Mesenchymal stem cell (in vitro differentiated cells and primary cell): ENCODE results near the gene RCAN1.

Experiments used
- DNase-seq: peaks from one replicate; pipeline ENCODE4 v3.0.0-alpha.2; 2013
- H2AFZ ChIP-seq: one replicate; pipeline ENCODE4 v1.6.1; 2013; ENCODE audit warnings: low read depth, mild to moderate bottlenecking, control low read depth, inconsistent platforms, low read length, moderate library complexity
- H2AK5ac ChIP-seq: 2 replicates; pipeline ENCODE4 v1.6.1; 2013; ENCODE audit warnings: low read length, moderate library complexity, mild to moderate bottlenecking, inconsistent platforms; ENCODE audit not compliant: severe bottlenecking
- H2BK120ac ChIP-seq: one replicate; pipeline ENCODE4 v1.6.1; 2013; ENCODE audit warnings: low read depth, mild to moderate bottlenecking, inconsistent platforms, low read length, moderate library complexity
- H2BK12ac ChIP-seq, 2 experiments: one replicate each; pipeline ENCODE4 v1.6.1; 2013; ENCODE audit warnings: inconsistent platforms in 2 of 2, low read length in 2 of 2, mild to moderate bottlenecking in 2 of 2, moderate library complexity in 2 of 2, control low read depth in 1 of 2
- H2BK15ac ChIP-seq: one replicate; pipeline ENCODE4 v1.6.1; 2013; ENCODE audit warnings: mild to moderate bottlenecking, low read depth, inconsistent platforms; ENCODE audit not compliant: poor library complexity, severe bottlenecking
- H2BK5ac ChIP-seq: 2 replicates; pipeline ENCODE4 v1.6.1; 2013; ENCODE audit warnings: low read depth, mild to moderate bottlenecking, low read length, control low read depth, inconsistent platforms; ENCODE audit not compliant: poor library complexity, severe bottlenecking
- H3K14ac ChIP-seq, 2 experiments: one replicate each; pipeline ENCODE4 v1.6.1; 2013; ENCODE audit warnings: inconsistent platforms in 2 of 2, low read length in 2 of 2, control low read depth in 1 of 2, mild to moderate bottlenecking in 1 of 2, moderate library complexity in 1 of 2
- H3K18ac ChIP-seq, 2 experiments: one replicate each; pipeline ENCODE4 v1.6.1; 2013; ENCODE audit warnings: inconsistent platforms in 2 of 2, low read length in 2 of 2, control low read depth in 1 of 2, low read depth in 1 of 2, mild to moderate bottlenecking in 1 of 2
- H3K23ac ChIP-seq, 2 experiments: one replicate each; pipeline ENCODE4 v1.6.1; 2013; ENCODE audit warnings: inconsistent platforms in 2 of 2, low read length in 2 of 2, mild to moderate bottlenecking in 2 of 2, moderate library complexity in 2 of 2, control low read depth in 1 of 2
- H3K27ac ChIP-seq: 2 replicates; pipeline ENCODE4 v1.5.1; 2013; ENCODE audit warnings: mild to moderate bottlenecking, moderate library complexity, low read length, control low read depth, inconsistent platforms; ENCODE audit not compliant: poor library complexity, severe bottlenecking
- H3K27me3 ChIP-seq, 2 experiments: 2 replicates each; pipeline versions ENCODE4 v1.6.1 to v1.7.0; 2013; ENCODE audit warnings: low read length in 2 of 2, mild to moderate bottlenecking in 2 of 2, moderate library complexity in 2 of 2, control low read depth in 1 of 2, inconsistent platforms in 1 of 2; ENCODE audit not compliant: control insufficient read depth in 1 of 2, insufficient read depth in 1 of 2
- H3K36me3 ChIP-seq, 2 experiments: 2 replicates each; pipeline versions ENCODE4 v1.6.1 to v1.7.0; 2013; ENCODE audit warnings: low read length in 2 of 2, control low read depth in 1 of 2, inconsistent platforms in 1 of 2, low read depth in 1 of 2, mild to moderate bottlenecking in 1 of 2; ENCODE audit not compliant: insufficient read depth in 2 of 2, control insufficient read depth in 1 of 2
- H3K4ac ChIP-seq, 2 experiments: one replicate each; pipeline ENCODE4 v1.6.1; 2013; ENCODE audit warnings: inconsistent platforms in 2 of 2, low read length in 2 of 2, mild to moderate bottlenecking in 2 of 2, moderate library complexity in 2 of 2, control low read depth in 1 of 2, low read depth in 1 of 2
- H3K4me1 ChIP-seq: 2 replicates; pipeline ENCODE4 v1.6.1; 2013; ENCODE audit warnings: low read depth, low read length, control low read depth; ENCODE audit not compliant: control insufficient read depth, insufficient read depth
- H3K4me2 ChIP-seq: 2 replicates; pipeline ENCODE4 v1.6.1; 2013; ENCODE audit warnings: low read length, mild to moderate bottlenecking, inconsistent platforms; ENCODE audit not compliant: poor library complexity, severe bottlenecking
- H3K4me3 ChIP-seq, 2 experiments: 2 replicates each; pipeline versions ENCODE4 v1.5.1 to v1.7.0; 2013; ENCODE audit warnings: low read length in 2 of 2, mild to moderate bottlenecking in 2 of 2, control low read depth in 1 of 2, low read depth in 1 of 2; ENCODE audit not compliant: insufficient read depth in 1 of 2
- H3K79me1 ChIP-seq: replicated peaks from 2 replicates; pipeline ENCODE4 v1.6.1; 2013; ENCODE audit warnings: mild to moderate bottlenecking, control low read depth, low read length, inconsistent platforms; ENCODE audit not compliant: poor library complexity, severe bottlenecking
- H3K9ac ChIP-seq: 2 replicates; pipeline ENCODE4 v1.7.0; 2013; ENCODE audit warnings: mild to moderate bottlenecking, low read length, moderate library complexity
- H3K9me3 ChIP-seq: 2 replicates; pipeline ENCODE4 v1.7.0; 2013; ENCODE audit warnings: mild to moderate bottlenecking, low read length; ENCODE audit not compliant: control insufficient read depth
- H4K8ac ChIP-seq: one replicate; pipeline ENCODE4 v1.6.1; 2013; ENCODE audit warnings: inconsistent platforms, mild to moderate bottlenecking, low read length, moderate library complexity
- H4K91ac ChIP-seq: one replicate; pipeline ENCODE4 v1.6.1; 2013; ENCODE audit warnings: mild to moderate bottlenecking, low read length, inconsistent platforms
- WGBS: methylation state at CpG from one replicate; pipeline ENCODE4 v1.1.7; 2013; ENCODE audit warnings: mixed read lengths; 5-methylcytosine and 5-hydroxymethylcytosine counted together

Gene RCAN1

DNA sequence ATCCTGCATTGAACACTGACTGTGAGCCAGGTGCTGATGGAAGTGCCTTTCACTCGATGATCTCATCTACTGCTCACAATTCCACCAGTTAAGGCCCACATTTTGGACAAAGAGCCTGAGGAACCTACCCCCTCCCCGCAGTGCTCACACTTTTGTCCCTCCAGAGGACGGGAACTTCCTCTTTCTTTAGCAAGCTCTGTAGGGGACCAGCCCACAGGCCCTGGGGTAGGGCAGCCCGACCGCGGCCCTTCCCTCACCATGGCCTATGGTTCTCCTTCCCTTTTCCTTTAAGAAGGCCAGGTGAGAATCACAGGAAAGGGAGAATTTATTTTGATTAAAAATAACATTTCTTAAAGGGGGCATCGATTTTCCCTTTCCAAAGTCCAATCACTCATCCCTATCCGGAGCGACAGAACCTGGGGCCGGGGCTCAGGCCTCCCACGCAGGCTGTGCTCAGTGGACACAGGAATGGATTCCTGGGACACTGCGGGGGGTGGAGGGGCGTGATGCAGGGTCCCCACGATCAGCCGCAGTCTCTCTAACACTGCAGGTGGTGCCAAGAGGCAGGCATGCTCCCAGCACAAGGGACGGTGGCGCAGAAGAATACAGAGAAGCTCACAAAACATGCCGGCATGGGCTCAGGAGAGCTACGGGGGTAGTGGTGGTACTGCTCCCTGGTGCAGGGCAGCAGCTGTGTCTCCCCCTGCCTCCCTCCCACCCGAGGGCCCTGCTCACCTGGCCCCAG is 94.0 kb downstream of the RCAN1 start:
- H4K8ac ChIP-seq, result no peak overlapping the region
- no peak overlapping the region for H4K91ac ChIP-seq
- no peaks in the 10 kb centered on the region for H3K27me3 ChIP-seq
- no peak overlapping the region for H3K9ac ChIP-seq
- WGBS, result 93% methylated on average over 17 of the region's 20 CpGs
- no peak overlapping the region for H2BK120ac ChIP-seq
- H2BK12ac ChIP-seq, result no peak overlapping the region
- no peaks in the 10 kb centered on the region for H3K9me3 ChIP-seq
- H3K36me3 ChIP-seq, result peaks cover 53 to 71% of the 10 kb centered on the region in 2 experiments
- H3K4me2 ChIP-seq, result no peak overlapping the region
- H3K23ac ChIP-seq, result no peak overlapping the region
- H2BK15ac ChIP-seq, result no peak overlapping the region
- H3K27ac ChIP-seq, result peak overlapping the region; percentile 20
- H2AFZ ChIP-seq, result no peak overlapping the region
- H2AK5ac ChIP-seq, result peak overlapping the region; percentile 15
- H3K14ac ChIP-seq, result no peak overlapping the region
- no peak overlapping the region for H3K18ac ChIP-seq
- H3K4me1 ChIP-seq, result peaks cover 37% of the 10 kb centered on the region
- no peak overlapping the region for H3K4ac ChIP-seq
- no peak overlapping the region for H3K4me3 ChIP-seq
- DNase-seq, result no peak
- peaks cover 10% of the 10 kb centered on the region for H3K79me1 ChIP-seq
- H2BK5ac ChIP-seq, result no peak overlapping the region

DNA sequence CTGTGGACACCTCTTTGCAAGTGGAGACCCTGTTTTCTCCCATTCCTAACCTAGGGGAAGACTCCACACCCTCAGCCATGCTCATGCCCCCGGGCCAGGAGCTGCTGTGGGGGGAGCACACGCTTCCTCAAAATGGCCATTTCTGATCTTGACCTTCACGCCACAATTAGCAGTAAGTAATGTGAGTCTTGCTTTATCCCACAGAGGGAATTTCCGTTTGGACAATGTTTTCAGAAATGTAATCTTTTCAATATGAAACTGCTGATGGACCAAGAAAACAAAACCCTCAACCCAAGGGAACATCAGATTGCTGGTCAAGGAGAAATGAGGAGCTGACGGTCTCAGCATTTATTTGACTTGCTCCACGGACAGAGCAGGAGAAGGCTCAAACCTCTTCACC is 94.6 kb downstream of the RCAN1 start:
- Histone ChIP-seq H3K9ac (no peak overlapping the region), H2BK120ac (no peak overlapping the region), H2BK15ac (no peak overlapping the region), H3K9me3 (no peaks in the 10 kb centered on the region), H3K18ac (no peak overlapping the region), H2BK5ac (no peak overlapping the region), H3K36me3 (peaks cover 53 to 77% of the 10 kb centered on the region in 2 experiments), H3K79me1 (peaks cover 10% of the 10 kb centered on the region), H2AK5ac (no peak overlapping the region), H3K27me3 (no peaks in the 10 kb centered on the region), H4K91ac (no peak overlapping the region), H4K8ac (no peak overlapping the region), H3K4me2 (no peak overlapping the region), H2AFZ (no peak overlapping the region), H3K4me3 (no peak overlapping the region), H3K4me1 (peaks cover 37% of the 10 kb centered on the region), H3K23ac (no peak overlapping the region), H2BK12ac (no peak overlapping the region), H3K4ac (no peak overlapping the region), H3K14ac (no peak overlapping the region), H3K27ac (peak overlapping the region; percentile 20)
- DNase-seq, result no peak
- WGBS, result 93% methylated on average over 3 of the region's 6 CpGs

DNA sequence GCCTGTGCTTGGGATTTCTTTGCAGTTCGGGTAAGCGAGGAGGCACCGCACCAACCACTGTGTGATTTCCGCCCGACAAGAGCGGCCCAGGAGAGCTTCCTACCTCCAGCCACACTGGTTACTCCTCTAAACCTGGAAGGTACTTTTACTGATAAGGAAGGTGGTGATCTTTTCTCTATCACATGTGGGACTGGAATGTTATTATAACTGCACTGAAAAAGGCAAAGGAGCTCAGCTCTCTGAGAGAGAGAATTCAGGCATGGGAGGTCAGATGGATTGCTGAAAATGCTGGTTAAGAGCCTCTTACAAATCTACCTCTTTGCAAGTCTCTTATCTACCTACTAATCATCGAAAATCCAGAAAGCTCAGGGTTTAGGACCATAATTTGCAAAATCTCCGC is 95.2 kb downstream of the RCAN1 start:
- Histone ChIP-seq H3K4ac (no peak overlapping the region), H2BK12ac (no peak overlapping the region), H3K4me2 (no peak overlapping the region), H3K9ac (no peak overlapping the region), H3K23ac (no peak overlapping the region), H2BK120ac (no peak overlapping the region), H2BK5ac (no peak overlapping the region), H4K91ac (no peak overlapping the region), H3K27ac (no peak overlapping the region), H2BK15ac (no peak overlapping the region), H3K14ac (no peak overlapping the region), H4K8ac (no peak overlapping the region), H3K27me3 (no peaks in the 10 kb centered on the region), H3K4me3 (no peak overlapping the region), H3K4me1 (peaks cover 37% of the 10 kb centered on the region), H2AK5ac (no peak overlapping the region), H3K9me3 (no peaks in the 10 kb centered on the region), H3K36me3 (peaks cover 53 to 79% of the 10 kb centered on the region in 2 experiments), H2AFZ (no peak overlapping the region), H3K79me1 (peaks cover 10% of the 10 kb centered on the region), H3K18ac (no peak overlapping the region)
- WGBS, result 100% methylated on average over 5 of the region's 8 CpGs
- no peak for DNase-seq

DNA sequence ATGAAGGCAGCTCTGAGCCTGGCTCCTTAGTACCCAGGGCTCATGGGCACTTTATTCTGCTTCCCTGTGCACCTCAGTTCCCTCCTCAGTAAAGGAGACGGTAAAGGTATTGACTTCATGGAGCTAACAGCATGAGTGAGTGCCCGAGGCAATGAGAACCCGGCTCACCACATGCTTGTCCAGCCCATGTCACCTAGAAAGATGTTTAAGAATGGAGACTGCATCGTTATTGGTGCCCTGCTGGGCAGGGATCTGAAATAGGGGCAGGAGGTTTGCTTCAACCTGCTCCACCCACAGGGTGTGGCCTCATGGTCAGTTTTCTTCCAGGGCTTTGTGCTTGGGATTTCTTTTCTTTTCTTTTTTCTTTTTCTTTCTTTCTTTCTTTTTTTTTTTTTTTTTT is 95.9 kb downstream of the RCAN1 start:
- no peak overlapping the region for H2BK15ac ChIP-seq
- no peak overlapping the region for H3K23ac ChIP-seq
- DNase-seq, result no peak
- H3K4me3 ChIP-seq, result no peak overlapping the region
- no peak overlapping the region for H2AFZ ChIP-seq
- no peak overlapping the region for H3K4me2 ChIP-seq
- no peaks in the 10 kb centered on the region for H3K27me3 ChIP-seq
- 91% methylated on average over 4 of the region's 4 CpGs for WGBS
- peaks cover 10% of the 10 kb centered on the region for H3K79me1 ChIP-seq
- no peak overlapping the region for H4K91ac ChIP-seq
- H3K9ac ChIP-seq, result no peak overlapping the region
- no peak overlapping the region for H2BK120ac ChIP-seq
- H3K14ac ChIP-seq, result no peak overlapping the region
- H3K4ac ChIP-seq, result no peak overlapping the region
- H3K9me3 ChIP-seq, result no peaks in the 10 kb centered on the region
- peak overlapping the region; percentile 45 for H3K27ac ChIP-seq
- no peak overlapping the region for H3K18ac ChIP-seq
- no peak overlapping the region for H4K8ac ChIP-seq
- no peak overlapping the region for H2BK12ac ChIP-seq
- H2BK5ac ChIP-seq, result no peak overlapping the region
- peaks cover 37% of the 10 kb centered on the region for H3K4me1 ChIP-seq
- H3K36me3 ChIP-seq, result peaks cover 53 to 79% of the 10 kb centered on the region in 2 experiments
- no peak overlapping the region for H2AK5ac ChIP-seq
